K562 (cell line): ENCODE data around the gene PLA2R1. TPM values are rescaled to one million over a fixed set of nuclear protein-coding genes. Genes with fewer than 3 reads are reported as not detected.

Experiments used
- ATAC-seq: fragments of 200-7000 bp; cut with Tn5 transposase; 3 replicates; pipeline ENCODE4 v1.9.1; 2020; ENCODE audit warnings: moderate library complexity
- BruUV-seq: library from RNA; stranded (reverse); fragments of 400-500 nt; replicated peaks from 2 replicates; lab custom pipeline; 2021; lab: Mats Ljungman, UMichigan
- CTCF ChIA-PET: fragments of 300-600 bp; formaldehyde crosslinking; extraction: SDS; loops from one replicate; lab custom pipeline; 2021; ENCODE audit warnings: low intra/inter-chr PET ratio; lab: Yijun Ruan, JAX
- POLR2A ChIA-PET: fragments of 300-600, 350-650 bp; sonication (Branson Sonifier 250); formaldehyde crosslinking; extraction: SDS; loops from one replicate; lab custom pipeline; 2021; ENCODE audit warnings: antibody characterized with exemption, inconsistent platforms; lab: Yijun Ruan, JAX
- DNase-seq, 4 experiments: peaks; one replicate each; pipeline versions ENCODE4 v3.0.0 to v3.0.0-alpha.2; 2011 to 2018; ENCODE audit warnings: low spot score in 3 of 4, mixed read lengths in 3 of 4; ENCODE audit errors: extremely low read depth in 1 of 4
- FAIRE-seq: peaks from 2 replicates; lab custom pipeline; 2011; peaks lifted over from hg19 to GRCh38; lab: Jason Lieb, UNC
- H2AFZ ChIP-seq: 2 replicates; pipeline ENCODE4 v1.6.0; 2011; ENCODE audit warnings: low read depth, low read length, control low read depth, inconsistent platforms
- H3K27ac ChIP-seq: fragments of 200-600 bp; 3 replicates; pipeline ENCODE4 v1.8.0; 2011; ENCODE audit warnings: low read depth, mild to moderate bottlenecking, control low read depth, inconsistent platforms, low read length, moderate library complexity, mixed read lengths; ENCODE audit errors: extremely low read depth
- H3K27me3 ChIP-seq, 2 experiments: fragments of 300-600 bp in 1 of 2; 2 replicates in 1 of 2; 3 replicates in 1 of 2; pipeline versions ENCODE4 v1.6.0 to v1.8.0; 2011; ENCODE audit warnings: inconsistent platforms in 2 of 2, low read length in 2 of 2, mild to moderate bottlenecking in 1 of 2, mixed read lengths in 1 of 2, moderate library complexity in 1 of 2; ENCODE audit not compliant: control insufficient read depth in 2 of 2, insufficient read depth in 2 of 2
- H3K36me3 ChIP-seq: fragments of 300-600 bp; 3 replicates; pipeline ENCODE4 v1.8.0; 2011; ENCODE audit warnings: mild to moderate bottlenecking, low read length, inconsistent platforms; ENCODE audit not compliant: control insufficient read depth, insufficient read depth
- H3K4me1 ChIP-seq, 2 experiments: fragments of 200-600 bp in 1 of 2; replicated peaks in 1 of 2; 2 replicates in 1 of 2; 3 replicates in 1 of 2; pipeline versions ENCODE4 v1.5.1 to v1.8.0; 2011; ENCODE audit warnings: inconsistent platforms in 2 of 2, low read length in 2 of 2, mild to moderate bottlenecking in 1 of 2, mixed read lengths in 1 of 2, moderate library complexity in 1 of 2; ENCODE audit not compliant: control insufficient read depth in 2 of 2, insufficient read depth in 2 of 2
- H3K4me2 ChIP-seq: 2 replicates; pipeline ENCODE4 v1.6.1; 2011; ENCODE audit warnings: low read length, control low read depth, inconsistent platforms, mixed read lengths; ENCODE audit not compliant: insufficient read depth
- H3K4me3 ChIP-seq: fragments of 200-600 bp; sonication (generic), shearing (Covaris generic); 2 replicates; pipeline ENCODE4 v1.5.1; 2016; ENCODE audit warnings: control low read depth, inconsistent platforms
- H3K79me2 ChIP-seq: fragments of 200-600 bp; 3 replicates; pipeline ENCODE4 v1.8.0; 2011; ENCODE audit warnings: low read length, inconsistent platforms; ENCODE audit not compliant: control insufficient read depth, insufficient read depth
- H3K9ac ChIP-seq, 2 experiments: 2 replicates each; pipeline versions ENCODE4 v1.6.0 to v1.6.1; 2011; ENCODE audit warnings: low read depth in 2 of 2, low read length in 2 of 2, control low read depth in 1 of 2, inconsistent platforms in 1 of 2, mild to moderate bottlenecking in 1 of 2, mixed read lengths in 1 of 2; ENCODE audit not compliant: insufficient read depth in 1 of 2
- H3K9me1 ChIP-seq: one replicate; pipeline ENCODE4 v1.6.0; 2011; ENCODE audit warnings: inconsistent platforms, mild to moderate bottlenecking, low read length, moderate library complexity; ENCODE audit not compliant: control insufficient read depth, insufficient read depth
- H3K9me3 ChIP-seq: replicated peaks from 2 replicates; pipeline ENCODE4 v1.5.1; 2011; ENCODE audit warnings: low read depth, low read length, inconsistent platforms; ENCODE audit not compliant: control insufficient read depth, insufficient read depth
- H4K20me1 ChIP-seq: replicated peaks from 2 replicates; pipeline ENCODE4 v1.6.1; 2011; ENCODE audit warnings: low read length, inconsistent platforms, mixed read lengths; ENCODE audit not compliant: control insufficient read depth, insufficient read depth
- FOXP1 ChIP-seq: sonication (generic); formaldehyde crosslinking; IDR thresholded peaks from 2 replicates; pipeline ENCODE4 v1.8.0; 2022; ENCODE audit warnings: mild to moderate bottlenecking, missing genetic modification reagents
- NR3C1 ChIP-seq: sonication (generic); formaldehyde crosslinking; IDR thresholded peaks from 2 replicates; pipeline ENCODE4 v1.8.1; 2022; ENCODE audit warnings: missing genetic modification reagents
- SMC3 ChIP-seq: conservative IDR thresholded peaks from 2 replicates; pipeline ENCODE4 v1.6.1; 2011; ENCODE audit warnings: low read depth, low read length, improper control_type of control experiment; ENCODE audit not compliant: insufficient read depth
- SOX6 ChIP-seq: fragments of 450-650 bp; IDR thresholded peaks from 2 replicates; pipeline ENCODE4 v1.6.1; 2014; ENCODE audit warnings: mild to moderate bottlenecking
- U2AF1 ChIP-seq: fragments of 200-400 bp; formaldehyde crosslinking; optimal IDR thresholded peaks from 2 replicates; pipeline ENCODE3; 2017; ENCODE audit warnings: mild to moderate bottlenecking, low read depth, low read length, moderate library complexity
- ZNF696 ChIP-seq: fragments of 250-450 bp; sonication (Bioruptor Pico); conservative IDR thresholded peaks from 2 replicates; pipeline ENCODE4 v1.4.0; 2020; ENCODE audit warnings: mild to moderate bottlenecking, moderate library complexity
- WGBS: fragments of 100-300 bp; shearing (Covaris generic); methylation state at CpG from one replicate; pipeline ENCODE4 v1.1.6; 2016; ENCODE audit warnings: low coverage, mixed read lengths; ENCODE audit not compliant: insufficient coverage; ENCODE audit errors: missing lambda C conversion rate; 5-methylcytosine and 5-hydroxymethylcytosine counted together
- in situ Hi-C: fragments of 300-500 bp; cut with MboI; formaldehyde crosslinking; loops from 4 replicates; pipeline ENCODE4 v1.15.0; 2018; ENCODE audit warnings: inconsistent platforms, mixed read lengths
- intact Hi-C: fragments of 100-400 bp; cut with micrococcal nuclease; formaldehyde crosslinking; loops from 2 replicates; pipeline ENCODE4 v1.14.2; 2022
- polyA plus RNA-seq, 8 experiments: library from polyadenylated mRNA; depleted of rRNA in 4 of 8; stranded (reverse) in 5 of 8; unstranded in 3 of 8; fragments of >200 nt; fragmentation: Nextera tagmentation in 2 of 8; fragmentation: Illumina TruSeq in 1 of 8; extraction: Ambion mirVana in 2 of 8; extraction: Trizol in 1 of 8; gene quantifications; 2 replicates each; pipeline versions ENCODE4 v1.2.1 to v1.2.3, GENCODE V29; 2011 to 2014; ENCODE audit warnings: inconsistent platforms in 1 of 8, missing spikeins in 1 of 8
- total RNA-seq, 7 experiments: library from RNA; depleted of rRNA in 6 of 7; stranded (reverse); fragments of >200 nt in 6 of 7; fragmentation: Illumina TruSeq in 2 of 7; extraction: Trizol in 2 of 7; gene quantifications; 2 replicates each; pipeline versions ENCODE4 v1.2.1 to v1.2.3, GENCODE V29; 2011 to 2021; ENCODE audit warnings: low replicate concordance in 1 of 7
- TF ChIP-seq, protein P1 (sequence below): IDR thresholded peaks from 2 replicates; pipeline ENCODE4 v1.6.1; 2016; ENCODE audit warnings: missing genetic modification characterization, missing compliant biosample characterization

PLA2R1 gene
- total and polyA plus RNA-seq, 9 of the 15 experiments (the other 6 are each of a cell fraction or from before 2014, with no cell fraction given), result not detected

DNA sequence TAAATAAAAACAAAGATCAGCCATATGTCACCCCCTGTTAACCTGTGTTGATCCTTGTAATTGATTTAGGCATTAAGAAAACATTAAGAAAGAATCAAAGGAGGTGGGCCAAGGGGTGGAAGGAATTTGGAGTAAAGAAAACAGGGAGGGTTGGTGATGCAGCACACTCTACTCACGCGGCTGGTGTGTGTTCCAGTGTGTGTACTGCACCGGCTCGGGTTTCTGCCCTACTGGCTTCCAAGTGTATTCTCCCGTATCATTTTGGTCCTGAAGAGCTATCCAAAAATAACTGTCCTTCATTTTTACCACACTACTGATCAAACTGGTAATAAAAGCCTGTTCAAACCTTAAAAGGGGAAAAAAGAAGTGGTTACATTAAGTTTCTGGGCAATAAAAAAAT is 56.9 kb downstream of the PLA2R1 start:
- ChIA-PET POLR2A (interaction anchor here (1.6 kb wide), 1 partner anchor 21 kb away, joined by 5 read pairs; no protein-coding TSS in a partner anchor), CTCF (no interaction called here)
- H3K36me3 ChIP-seq, result no peaks in the 10 kb centered on the region
- H3K4me1 ChIP-seq, result no peaks in the 10 kb centered on the region
- no peak for DNase-seq
- peaks cover 2 to 3% of the 10 kb centered on the region in 2 experiments; a peak in 4 of 5 replicates for H3K27me3 ChIP-seq
- no peak overlapping the region for H3K4me2 ChIP-seq
- no peaks in the 10 kb centered on the region for H4K20me1 ChIP-seq
- H3K9me1 ChIP-seq, result no peaks in the 10 kb centered on the region
- H3K9ac ChIP-seq, result no peak overlapping the region
- no TSS peak for BruUV-seq
- ATAC-seq, result 0 out of 3 replicates have a peak, but pooled peaks have one; percentile 34
- no peak overlapping the region for H2AFZ ChIP-seq
- no peaks in the 10 kb centered on the region for H3K79me2 ChIP-seq
- intact Hi-C loops (no loop called here), in situ Hi-C loops (no loop called here)
- no peak overlapping the region for H3K4me3 ChIP-seq
- H3K27ac ChIP-seq, result no peak overlapping the region
- TF ChIP-seq NR3C1 (CRISPR knock-in tag) (no peak), SMC3 (no peak), SOX6 (no peak), U2AF1 (no peak), FOXP1 (no peak), ZNF696 (no peak)
- TF ChIP-seq, protein P1, sequence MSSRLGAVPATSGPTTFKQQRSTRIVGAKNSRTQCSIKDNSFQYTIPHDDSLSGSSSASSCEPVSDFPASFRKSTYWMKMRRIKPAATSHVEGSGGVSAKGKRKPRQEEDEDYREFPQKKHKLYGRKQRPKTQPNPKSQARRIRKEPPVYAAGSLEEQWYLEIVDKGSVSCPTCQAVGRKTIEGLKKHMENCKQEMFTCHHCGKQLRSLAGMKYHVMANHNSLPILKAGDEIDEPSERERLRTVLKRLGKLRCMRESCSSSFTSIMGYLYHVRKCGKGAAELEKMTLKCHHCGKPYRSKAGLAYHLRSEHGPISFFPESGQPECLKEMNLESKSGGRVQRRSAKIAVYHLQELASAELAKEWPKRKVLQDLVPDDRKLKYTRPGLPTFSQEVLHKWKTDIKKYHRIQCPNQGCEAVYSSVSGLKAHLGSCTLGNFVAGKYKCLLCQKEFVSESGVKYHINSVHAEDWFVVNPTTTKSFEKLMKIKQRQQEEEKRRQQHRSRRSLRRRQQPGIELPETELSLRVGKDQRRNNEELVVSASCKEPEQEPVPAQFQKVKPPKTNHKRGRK (tag), result no peak
- H3K9me3 ChIP-seq, result no peaks in the 10 kb centered on the region
- FAIRE-seq, result no peak
- 0% methylated on average over 5 of the region's 5 CpGs for WGBS
